HCT116 (cell line): ENCODE data around the gene GRB2. TPM values are rescaled to one million over a fixed set of nuclear protein-coding genes. Genes with fewer than 3 reads are reported as not detected.

Experiments used
- ATAC-seq: fragments of 200-7000 bp; cut with Tn5 transposase; 2 replicates; pipeline ENCODE4 v1.9.1; 2020; ENCODE audit warnings: mild to moderate bottlenecking, moderate library complexity
- BruUV-seq: library from RNA; stranded (reverse); fragments of 400-500 nt; replicated peaks from 2 replicates; lab custom pipeline; 2021; lab: Mats Ljungman, UMichigan
- CTCF ChIA-PET: fragments of 300-600 bp; sonication (Branson Sonifier 250); formaldehyde crosslinking; loops from one replicate; lab custom pipeline; 2021; ENCODE audit warnings: antibody characterized with exemption; lab: Charles Lee
- POLR2A ChIA-PET: fragments of 300-600, 350-600 bp; sonication (Branson Sonifier 250); formaldehyde crosslinking; loops from one replicate; lab custom pipeline; 2021; ENCODE audit warnings: antibody characterized with exemption; lab: Charles Lee
- RAD21 ChIA-PET, 2 experiments: fragments of 300-600 bp; sonication (Branson Sonifier 250); formaldehyde crosslinking; loops; one replicate each; lab custom pipeline; 2023; ENCODE audit warnings: low total read pairs in 2 of 2; ENCODE audit not compliant: uncharacterized antibody in 2 of 2, unreplicated experiment in 2 of 2, low non-redundant PET in 1 of 2; lab: Charles Lee
- DNase-seq: peaks from one replicate; pipeline ENCODE4 v3.0.0-alpha.2; 2010; ENCODE audit warnings: low read depth, low spot score
- H2AFZ ChIP-seq: fragments of 200-600 bp; shearing (Covaris generic), sonication (generic); 2 replicates; pipeline ENCODE4 v1.6.1; 2017; ENCODE audit warnings: low read depth, mixed run types, mixed read lengths, antibody characterized with exemption, low read length; ENCODE audit not compliant: poor library complexity, severe bottlenecking
- H3K27ac ChIP-seq: 2 replicates; pipeline ENCODE4 v1.5.1; 2012; ENCODE audit warnings: low read depth, low read length
- H3K27me3 ChIP-seq: fragments of 200-600 bp; sonication (generic); 2 replicates; pipeline ENCODE4 v1.6.1; 2016; ENCODE audit warnings: mixed run types, low read length, mixed read lengths; ENCODE audit not compliant: insufficient read depth
- H3K36me3 ChIP-seq, 2 experiments: fragments of 200-500 bp in 1 of 2; fragments of 200-600 bp in 1 of 2; sonication (Bioruptor generic) in 1 of 2; sonication (generic) in 1 of 2; 2 replicates each; pipeline versions ENCODE4 v1.5.1 to v1.6.1; 2014 to 2016; ENCODE audit warnings: low read length in 2 of 2, inconsistent platforms in 1 of 2, mixed read lengths in 1 of 2, mixed run types in 1 of 2; ENCODE audit not compliant: insufficient read depth in 2 of 2, control insufficient read depth in 1 of 2
- H3K4me1 ChIP-seq, 2 experiments: fragments of 200-600 bp in 1 of 2; sonication (generic) in 1 of 2; 2 replicates each; pipeline versions ENCODE4 v1.5.1 to v1.6.1; 2012 to 2017; ENCODE audit warnings: low read length in 2 of 2, inconsistent platforms in 1 of 2, mild to moderate bottlenecking in 1 of 2, mixed read lengths in 1 of 2, mixed run types in 1 of 2, moderate library complexity in 1 of 2; ENCODE audit not compliant: insufficient read depth in 2 of 2, control insufficient read depth in 1 of 2
- H3K4me2 ChIP-seq: fragments of 200-600 bp; sonication (generic); 2 replicates; pipeline ENCODE4 v1.6.1; 2017; ENCODE audit warnings: mixed run types, low read length, mixed read lengths
- H3K4me3 ChIP-seq, 2 experiments: fragments of 200-600 bp in 1 of 2; sonication (generic) in 1 of 2; replicated peaks in 1 of 2; 2 replicates each; pipeline ENCODE4 v1.5.1; 2011 to 2016; ENCODE audit warnings: low read length in 2 of 2, control low read depth in 1 of 2, low read depth in 1 of 2, mild to moderate bottlenecking in 1 of 2, mixed read lengths in 1 of 2, mixed run types in 1 of 2
- H3K79me2 ChIP-seq: fragments of 200-600 bp; sonication (generic); 2 replicates; pipeline ENCODE4 v1.6.1; 2017; ENCODE audit warnings: mild to moderate bottlenecking, mixed run types, low read length, moderate library complexity, mixed read lengths; ENCODE audit not compliant: insufficient read depth
- H3K9ac ChIP-seq: fragments of 200-600 bp; sonication (generic); 2 replicates; pipeline ENCODE4 v1.6.1; 2016; ENCODE audit warnings: low read length, mixed read lengths
- H3K9me2 ChIP-seq: fragments of 200-600 bp; sonication (generic), shearing (Covaris generic); 2 replicates; pipeline ENCODE4 v1.6.1; 2017; ENCODE audit warnings: mixed run types, mild to moderate bottlenecking, moderate library complexity; ENCODE audit not compliant: insufficient read depth
- H3K9me3 ChIP-seq, 2 experiments: fragments of 200-500 bp in 1 of 2; fragments of 200-600 bp in 1 of 2; sonication (Bioruptor generic) in 1 of 2; sonication (generic) in 1 of 2; 2 replicates each; pipeline ENCODE4 v1.6.1; 2014 to 2017; ENCODE audit warnings: low read length in 2 of 2, mixed read lengths in 2 of 2, inconsistent platforms in 1 of 2, low read depth in 1 of 2, mild to moderate bottlenecking in 1 of 2, mixed run types in 1 of 2, moderate library complexity in 1 of 2; ENCODE audit not compliant: control insufficient read depth in 1 of 2, insufficient read depth in 1 of 2
- H4K20me1 ChIP-seq: fragments of 200-600 bp; sonication (generic), shearing (Covaris generic); 2 replicates; pipeline ENCODE4 v1.6.1; 2017; ENCODE audit warnings: mixed run types, mild to moderate bottlenecking, moderate library complexity; ENCODE audit not compliant: insufficient read depth
- CBX3 ChIP-seq: IDR thresholded peaks from 2 replicates; pipeline ENCODE4 v1.6.1; 2012; ENCODE audit warnings: low read depth
- CEBPB ChIP-seq: IDR thresholded peaks from 2 replicates; pipeline ENCODE4 v1.6.1; 2012; ENCODE audit warnings: low read depth
- CTCF ChIP-seq, 3 experiments: fragments of 200-600 bp in 1 of 3; sonication (generic) in 1 of 3; IDR thresholded peaks in 2 of 3; conservative IDR thresholded peaks in 1 of 3; 2 replicates each; pipeline ENCODE4 v1.5.1; 2012 to 2017; ENCODE audit warnings: low read depth in 2 of 3, low read length in 2 of 3, antibody characterized with exemption in 1 of 3, borderline replicate concordance in 1 of 3, control low read depth in 1 of 3, mild to moderate bottlenecking in 1 of 3, mixed read lengths in 1 of 3, mixed run types in 1 of 3, moderate library complexity in 1 of 3; ENCODE audit not compliant: insufficient read depth in 1 of 3
- EGR1 ChIP-seq: IDR thresholded peaks from 2 replicates; pipeline ENCODE4 v1.6.1; 2012; ENCODE audit warnings: low read depth
- ELF1 ChIP-seq: IDR thresholded peaks from 2 replicates; pipeline ENCODE4 v1.6.1; 2012; ENCODE audit warnings: low read depth, borderline replicate concordance
- EZH2 ChIP-seq: fragments of 200-600 bp; sonication (generic); IDR thresholded peaks from 2 replicates; pipeline ENCODE4 v1.6.1; 2017; ENCODE audit warnings: antibody characterized with exemption, mixed run types
- FOSL1 ChIP-seq: IDR thresholded peaks from 2 replicates; pipeline ENCODE4 v1.6.1; 2012; ENCODE audit warnings: low read depth
- JUND ChIP-seq: IDR thresholded peaks from 2 replicates; pipeline ENCODE4 v1.6.1; 2012
- MAX ChIP-seq: IDR thresholded peaks from 2 replicates; pipeline ENCODE4 v1.6.1; 2012
- POLR2A ChIP-seq: IDR thresholded peaks from 2 replicates; pipeline ENCODE4 v1.7.0; 2011; ENCODE audit warnings: borderline replicate concordance; ENCODE audit not compliant: insufficient read depth, insufficient read length; ENCODE audit errors: extremely low read depth
- POLR2AphosphoS5 ChIP-seq: IDR thresholded peaks from 2 replicates; pipeline ENCODE4 v1.6.1; 2011; ENCODE audit warnings: mild to moderate bottlenecking, low read depth, low read length, moderate library complexity
- RAD21 ChIP-seq: IDR thresholded peaks from 2 replicates; pipeline ENCODE4 v1.6.1; 2012; ENCODE audit warnings: low read depth, mild to moderate bottlenecking
- REST ChIP-seq: IDR thresholded peaks from 2 replicates; pipeline ENCODE4 v1.6.1; 2012; ENCODE audit warnings: low read depth
- SRF ChIP-seq: IDR thresholded peaks from 2 replicates; pipeline ENCODE4 v1.6.1; 2012; ENCODE audit warnings: low read depth
- TCF7L2 ChIP-seq: IDR thresholded peaks from 2 replicates; pipeline ENCODE4 v1.7.0; 2011; ENCODE audit warnings: borderline replicate concordance, inconsistent platforms; ENCODE audit not compliant: insufficient read depth, insufficient read length; ENCODE audit errors: extremely low read depth
- YY1 ChIP-seq: IDR thresholded peaks from 2 replicates; pipeline ENCODE4 v1.6.1; 2011; ENCODE audit warnings: low read length, low read depth, moderate library complexity, mild to moderate bottlenecking; ENCODE audit not compliant: insufficient replicate concordance; ENCODE audit errors: extremely low read depth
- ZBTB33 ChIP-seq: IDR thresholded peaks from 2 replicates; pipeline ENCODE4 v1.6.1; 2011; ENCODE audit warnings: mild to moderate bottlenecking, low read length, moderate library complexity; ENCODE audit not compliant: insufficient replicate concordance; ENCODE audit errors: extremely low read depth
- ZFX ChIP-seq: fragments of 450-650 bp; IDR thresholded peaks from 2 replicates; pipeline ENCODE4 v1.6.1; 2017
- ZNF274 ChIP-seq: fragments of 200-500 bp; sonication (Bioruptor generic); IDR thresholded peaks from 2 replicates; pipeline ENCODE4 v1.6.1; 2014; ENCODE audit warnings: mild to moderate bottlenecking, low read depth, low read length, inconsistent platforms
- intact Hi-C: fragments of 100-400 bp; cut with micrococcal nuclease; formaldehyde crosslinking; loops from 2 replicates; pipeline ENCODE4 v1.10.0; 2022
- total RNA-seq: library from RNA; stranded (reverse); gene quantifications from one replicate; pipeline ENCODE4 v1.2.1, GENCODE V29; 2021; ENCODE audit not compliant: unreplicated experiment
- TF ChIP-seq, protein P1 (sequence below): IDR thresholded peaks from 2 replicates; pipeline ENCODE4 v1.6.1; 2012

Gene GRB2
- total RNA-seq, 1 experiment from 2014 or later, result 146 TPM

DNA sequence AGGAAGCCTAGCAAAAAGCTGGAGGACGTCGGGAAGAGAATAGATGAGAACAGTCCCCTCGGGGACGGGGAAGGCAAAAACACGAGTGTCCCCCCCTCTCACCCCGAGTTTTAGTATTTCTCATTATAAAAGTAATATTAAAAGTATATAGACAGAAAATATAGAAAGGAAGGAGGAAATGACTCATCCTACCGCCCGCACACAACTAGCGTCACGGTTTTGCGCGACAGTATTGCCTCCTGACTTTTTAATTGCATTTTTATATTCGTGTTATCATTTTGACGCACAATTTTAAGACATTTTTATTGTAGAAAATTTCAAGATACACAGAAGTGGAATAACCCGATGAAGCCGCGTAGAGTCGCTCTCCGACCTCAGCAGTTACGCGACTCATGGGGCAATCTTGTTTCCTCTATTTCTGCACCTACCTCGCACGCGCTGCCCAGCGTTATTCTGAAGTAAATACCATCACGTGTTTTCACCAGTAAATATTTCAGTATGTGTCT lies 115.6 kb downstream of the GRB2 start:
- H3K36me3 ChIP-seq, result peaks cover 7 to 22% of the 10 kb centered on the region in 2 experiments
- H3K9me2 ChIP-seq, result no peaks in the 10 kb centered on the region
- H3K4me3 ChIP-seq, result peak overlapping the region; percentile 83 to 98
- POLR2A ChIA-PET, result interaction anchor here (0.5 to 1.7 kb wide), 21 partner anchors 9 to 1433 kb away, joined by 3 to 40 read pairs (median 5); partner anchors contain the start of genes GGA3, GRB2, MIF4GD and MRPS7
- RAD21 ChIA-PET, result interaction anchor here (0.8 to 1.3 kb wide), 2 partner anchors 19 to 116 kb away, joined by 5 read pairs; partner anchors contain the start of genes GRB2 (in 1 of the 2) and MIF4GD (in 1 of the 2)
- BruUV-seq, result TSS peak; percentile 81
- H3K79me2 ChIP-seq, result peaks cover 35% of the 10 kb centered on the region
- H3K27me3 ChIP-seq, result no peaks in the 10 kb centered on the region
- H4K20me1 ChIP-seq, result no peaks in the 10 kb centered on the region
- H3K9me3 ChIP-seq, result no peaks in the 10 kb centered on the region
- H2AFZ ChIP-seq, result peak overlapping the region; percentile 18
- TF ChIP-seq JUND (no peak), SRF (no peak), RAD21 (no peak), ZBTB33 (no peak), CBX3 (no peak), MAX (no peak), EGR1 (no peak), TCF7L2 (no peak), EZH2 (no peak), ZFX (no peak), POLR2A (no peak), FOSL1 (no peak; the same call in 1 of the 2 replicates), ELF1 (no peak), CEBPB (no peak), CTCF (IDR thresholded peaks at IDR 0.05 in 2 of 3, conservative IDR thresholded peaks at IDR 0.05 in 1 of 3; ENCODE audit: borderline replicate concordance in 1 of 3, insufficient read depth in 1 of 3, low read depth in 2 of 3, low read length in 2 of 3) (no peak), POLR2AphosphoS5 (no peak), REST (no peak), ZNF274 (no peak), YY1 (no peak)
- TF ChIP-seq, protein P1, sequence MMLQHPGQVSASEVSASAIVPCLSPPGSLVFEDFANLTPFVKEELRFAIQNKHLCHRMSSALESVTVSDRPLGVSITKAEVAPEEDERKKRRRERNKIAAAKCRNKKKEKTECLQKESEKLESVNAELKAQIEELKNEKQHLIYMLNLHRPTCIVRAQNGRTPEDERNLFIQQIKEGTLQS, result no peak
- TF ChIP-seq, all 23 proteins: peak for 0
- DNase-seq (no peak), ATAC-seq (no peak)
- peak overlapping the region; percentile 51 for H3K27ac ChIP-seq
- peak overlapping the region; percentile 82 for H3K9ac ChIP-seq
- intact Hi-C loops, result loop anchor here (1.0 kb wide), 1 partner anchor 225 kb away; the partner anchor contains the start of gene CASKIN2
- peak overlapping the region; percentile 85 for H3K4me2 ChIP-seq
- peaks cover 10 to 15% of the 10 kb centered on the region in 2 experiments for H3K4me1 ChIP-seq
- CTCF ChIA-PET, result interaction anchor here (0.8 to 2.8 kb wide), 12 partner anchors 11 to 332 kb away, joined by 3 to 51 read pairs (median 4); partner anchors contain the start of genes GRB2, MIF4GD and TSEN54
